ENCODE data around the gene COL27A1. TPM values are rescaled to one million over a fixed set of nuclear protein-coding genes. Genes with fewer than 3 reads are reported as not detected.

Gene COL27A1
- total and polyA plus RNA-seq, 2 experiments from 2014 or later: 10.5 to 18.0 TPM

DNA sequence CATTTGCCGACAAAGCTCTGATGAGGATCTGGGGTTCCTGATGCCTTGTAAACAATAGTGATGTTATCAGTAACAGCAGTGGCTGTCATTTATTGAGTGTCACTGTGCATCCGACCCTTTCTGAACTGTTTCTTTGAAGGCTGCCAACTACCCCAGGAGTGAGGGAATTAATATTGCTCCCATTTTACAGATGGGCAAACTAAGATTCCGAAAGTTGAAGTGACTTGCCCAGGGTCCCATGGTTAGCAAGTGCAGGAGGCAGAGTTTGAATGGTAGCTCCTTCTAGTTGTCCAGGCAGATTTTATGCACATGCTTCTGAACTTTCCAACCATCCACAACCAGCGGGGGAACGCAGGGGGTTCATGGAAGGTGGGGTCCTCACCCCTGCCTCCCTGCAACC is 81.9 kb downstream of the COL27A1 start:
- Histone ChIP-seq H3K9me2 (ENCODE audit: insufficient read depth) (no peaks in the 10 kb centered on the region), H3K27ac (ENCODE audit: low read depth) (no peak overlapping the region), H4K20me1 (replicated peaks; ENCODE audit: insufficient read depth) (no peaks in the 10 kb centered on the region), H3K4me3 (no peak overlapping the region), H2AFZ (no peak overlapping the region), H3K27me3 (ENCODE audit: insufficient read depth) (no peaks in the 10 kb centered on the region), H3K79me2 (replicated peaks; ENCODE audit: insufficient read depth) (no peaks in the 10 kb centered on the region), H3K36me3 (ENCODE audit: insufficient read depth) (no peaks in the 10 kb centered on the region), H3K4me1 (ENCODE audit: insufficient read depth) (no peaks in the 10 kb centered on the region), H3F3A (replicated peaks; ENCODE audit: low read depth) (no peaks in the 10 kb centered on the region), H3K4me2 (no peak overlapping the region)
- Mint-ChIP-seq H3K36me3 (ENCODE audit: low read depth) (no peaks in the 10 kb centered on the region), H3K4me3 (no peak overlapping the region), H3K27ac (no peak overlapping the region), H3K4me1 (peaks cover 23% of the 10 kb centered on the region), H3K9me3 (no peaks in the 10 kb centered on the region), H3K27me3 (ENCODE audit: insufficient read depth, low read depth, poor library complexity) (peaks cover 15% of the 10 kb centered on the region)
- TF ChIP-seq STAT1 (IDR thresholded peaks at IDR 0.05; ENCODE audit: unreplicated experiment): no peak
- TF ChIP-seq, protein P1, sequence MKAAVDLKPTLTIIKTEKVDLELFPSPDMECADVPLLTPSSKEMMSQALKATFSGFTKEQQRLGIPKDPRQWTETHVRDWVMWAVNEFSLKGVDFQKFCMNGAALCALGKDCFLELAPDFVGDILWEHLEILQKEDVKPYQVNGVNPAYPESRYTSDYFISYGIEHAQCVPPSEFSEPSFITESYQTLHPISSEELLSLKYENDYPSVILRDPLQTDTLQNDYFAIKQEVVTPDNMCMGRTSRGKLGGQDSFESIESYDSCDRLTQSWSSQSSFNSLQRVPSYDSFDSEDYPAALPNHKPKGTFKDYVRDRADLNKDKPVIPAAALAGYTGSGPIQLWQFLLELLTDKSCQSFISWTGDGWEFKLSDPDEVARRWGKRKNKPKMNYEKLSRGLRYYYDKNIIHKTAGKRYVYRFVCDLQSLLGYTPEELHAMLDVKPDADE (IDR thresholded peaks at IDR 0.05): no peak
- TF ChIP-seq ZNF331 (CRISPR knock-in tag; IDR thresholded peaks at IDR 0.05; ENCODE audit: low read depth): no peak
- ATAC-seq (no peak), DNase-seq (ENCODE audit: low spot score) (no peak)

DNA sequence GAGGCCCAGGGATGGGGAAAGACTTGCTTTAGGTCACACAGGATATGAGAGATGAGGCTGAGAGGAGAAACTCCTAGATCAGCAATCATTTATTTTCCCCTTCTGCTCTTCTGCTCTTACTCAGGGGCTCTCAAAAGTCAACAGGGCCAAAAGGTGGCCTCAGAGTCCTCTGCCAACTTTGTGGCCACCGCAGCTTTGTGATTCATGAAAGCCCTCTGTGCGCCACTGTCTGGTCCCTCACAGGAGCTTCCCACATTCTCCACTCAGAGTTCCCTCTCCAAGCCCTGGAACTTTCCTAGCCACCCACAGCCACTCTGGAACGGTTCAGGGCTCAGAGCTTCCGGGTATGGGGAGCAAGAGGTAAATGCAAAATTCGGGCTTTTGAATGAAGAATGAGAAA is 82.4 kb downstream of the COL27A1 start:
- Histone ChIP-seq H3K4me3 (no peak overlapping the region), H3K4me2 (no peak overlapping the region), H3K4me1 (ENCODE audit: insufficient read depth) (no peaks in the 10 kb centered on the region), H3K9me2 (ENCODE audit: insufficient read depth) (no peaks in the 10 kb centered on the region), H3K79me2 (replicated peaks; ENCODE audit: insufficient read depth) (no peaks in the 10 kb centered on the region), H2AFZ (no peak overlapping the region), H3F3A (replicated peaks; ENCODE audit: low read depth) (no peaks in the 10 kb centered on the region), H4K20me1 (replicated peaks; ENCODE audit: insufficient read depth) (no peaks in the 10 kb centered on the region), H3K27ac (ENCODE audit: low read depth) (no peak overlapping the region), H3K36me3 (ENCODE audit: insufficient read depth) (no peaks in the 10 kb centered on the region), H3K27me3 (ENCODE audit: insufficient read depth) (no peaks in the 10 kb centered on the region)
- Mint-ChIP-seq H3K27ac (no peak overlapping the region), H3K4me1 (peaks cover 23% of the 10 kb centered on the region), H3K27me3 (ENCODE audit: insufficient read depth, low read depth, poor library complexity) (peaks cover 12% of the 10 kb centered on the region), H3K4me3 (no peak overlapping the region), H3K9me3 (no peaks in the 10 kb centered on the region), H3K36me3 (ENCODE audit: low read depth) (no peaks in the 10 kb centered on the region)
- ATAC-seq: no peak
- DNase-seq (ENCODE audit: low spot score): no peak
- TF ChIP-seq EZH2 (IDR thresholded peaks at IDR 0.05; ENCODE audit: low read depth, unreplicated experiment) (no peak), POLR2AphosphoS5 (IDR thresholded peaks at IDR 0.05; ENCODE audit: low read depth) (no peak), ZNF114 (CRISPR knock-in tag; IDR thresholded peaks at IDR 0.05) (no peak), JUNB (IDR thresholded peaks at IDR 0.05; ENCODE audit: unreplicated experiment) (no peak), NANOG (IDR thresholded peaks at IDR 0.05; ENCODE audit: borderline replicate concordance) (no peak), CREB1 (CRISPR knock-in tag; IDR thresholded peaks at IDR 0.05; ENCODE audit: low read depth) (no peak), STAT1 (IDR thresholded peaks at IDR 0.05; ENCODE audit: unreplicated experiment) (no peak)
- TF ChIP-seq, protein P2, sequence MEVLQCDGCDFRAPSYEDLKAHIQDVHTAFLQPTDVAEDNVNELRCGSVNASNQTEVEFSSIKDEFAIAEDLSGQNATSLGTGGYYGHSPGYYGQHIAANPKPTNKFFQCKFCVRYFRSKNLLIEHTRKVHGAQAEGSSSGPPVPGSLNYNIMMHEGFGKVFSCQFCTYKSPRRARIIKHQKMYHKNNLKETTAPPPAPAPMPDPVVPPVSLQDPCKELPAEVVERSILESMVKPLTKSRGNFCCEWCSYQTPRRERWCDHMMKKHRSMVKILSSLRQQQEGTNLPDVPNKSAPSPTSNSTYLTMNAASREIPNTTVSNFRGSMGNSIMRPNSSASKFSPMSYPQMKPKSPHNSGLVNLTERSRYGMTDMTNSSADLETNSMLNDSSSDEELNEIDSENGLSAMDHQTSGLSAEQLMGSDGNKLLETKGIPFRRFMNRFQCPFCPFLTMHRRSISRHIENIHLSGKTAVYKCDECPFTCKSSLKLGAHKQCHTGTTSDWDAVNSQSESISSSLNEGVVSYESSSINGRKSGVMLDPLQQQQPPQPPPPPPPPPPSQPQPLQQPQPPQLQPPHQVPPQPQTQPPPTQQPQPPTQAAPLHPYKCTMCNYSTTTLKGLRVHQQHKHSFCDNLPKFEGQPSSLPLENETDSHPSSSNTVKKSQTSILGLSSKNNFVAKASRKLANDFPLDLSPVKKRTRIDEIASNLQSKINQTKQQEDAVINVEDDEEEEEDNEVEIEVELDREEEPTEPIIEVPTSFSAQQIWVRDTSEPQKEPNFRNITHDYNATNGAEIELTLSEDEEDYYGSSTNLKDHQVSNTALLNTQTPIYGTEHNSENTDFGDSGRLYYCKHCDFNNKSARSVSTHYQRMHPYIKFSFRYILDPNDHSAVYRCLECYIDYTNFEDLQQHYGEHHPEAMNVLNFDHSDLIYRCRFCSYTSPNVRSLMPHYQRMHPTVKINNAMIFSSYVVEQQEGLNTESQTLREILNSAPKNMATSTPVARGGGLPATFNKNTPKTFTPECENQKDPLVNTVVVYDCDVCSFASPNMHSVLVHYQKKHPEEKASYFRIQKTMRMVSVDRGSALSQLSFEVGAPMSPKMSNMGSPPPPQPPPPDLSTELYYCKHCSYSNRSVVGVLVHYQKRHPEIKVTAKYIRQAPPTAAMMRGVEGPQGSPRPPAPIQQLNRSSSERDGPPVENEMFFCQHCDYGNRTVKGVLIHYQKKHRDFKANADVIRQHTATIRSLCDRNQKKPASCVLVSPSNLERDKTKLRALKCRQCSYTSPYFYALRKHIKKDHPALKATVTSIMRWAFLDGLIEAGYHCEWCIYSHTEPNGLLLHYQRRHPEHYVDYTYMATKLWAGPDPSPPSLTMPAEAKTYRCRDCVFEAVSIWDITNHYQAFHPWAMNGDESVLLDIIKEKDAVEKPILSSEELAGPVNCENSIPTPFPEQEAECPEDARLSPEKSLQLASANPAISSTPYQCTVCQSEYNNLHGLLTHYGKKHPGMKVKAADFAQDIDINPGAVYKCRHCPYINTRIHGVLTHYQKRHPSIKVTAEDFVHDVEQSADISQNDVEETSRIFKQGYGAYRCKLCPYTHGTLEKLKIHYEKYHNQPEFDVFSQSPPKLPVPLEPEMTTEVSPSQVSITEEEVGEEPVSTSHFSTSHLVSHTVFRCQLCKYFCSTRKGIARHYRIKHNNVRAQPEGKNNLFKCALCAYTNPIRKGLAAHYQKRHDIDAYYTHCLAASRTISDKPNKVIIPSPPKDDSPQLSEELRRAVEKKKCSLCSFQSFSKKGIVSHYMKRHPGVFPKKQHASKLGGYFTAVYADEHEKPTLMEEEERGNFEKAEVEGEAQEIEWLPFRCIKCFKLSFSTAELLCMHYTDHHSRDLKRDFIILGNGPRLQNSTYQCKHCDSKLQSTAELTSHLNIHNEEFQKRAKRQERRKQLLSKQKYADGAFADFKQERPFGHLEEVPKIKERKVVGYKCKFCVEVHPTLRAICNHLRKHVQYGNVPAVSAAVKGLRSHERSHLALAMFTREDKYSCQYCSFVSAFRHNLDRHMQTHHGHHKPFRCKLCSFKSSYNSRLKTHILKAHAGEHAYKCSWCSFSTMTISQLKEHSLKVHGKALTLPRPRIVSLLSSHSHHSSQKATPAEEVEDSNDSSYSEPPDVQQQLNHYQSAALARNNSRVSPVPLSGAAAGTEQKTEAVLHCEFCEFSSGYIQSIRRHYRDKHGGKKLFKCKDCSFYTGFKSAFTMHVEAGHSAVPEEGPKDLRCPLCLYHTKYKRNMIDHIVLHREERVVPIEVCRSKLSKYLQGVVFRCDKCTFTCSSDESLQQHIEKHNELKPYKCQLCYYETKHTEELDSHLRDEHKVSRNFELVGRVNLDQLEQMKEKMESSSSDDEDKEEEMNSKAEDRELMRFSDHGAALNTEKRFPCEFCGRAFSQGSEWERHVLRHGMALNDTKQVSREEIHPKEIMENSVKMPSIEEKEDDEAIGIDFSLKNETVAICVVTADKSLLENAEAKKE (CRISPR knock-in tag; IDR thresholded peaks at IDR 0.05): no peak
- TF ChIP-seq, protein P3, sequence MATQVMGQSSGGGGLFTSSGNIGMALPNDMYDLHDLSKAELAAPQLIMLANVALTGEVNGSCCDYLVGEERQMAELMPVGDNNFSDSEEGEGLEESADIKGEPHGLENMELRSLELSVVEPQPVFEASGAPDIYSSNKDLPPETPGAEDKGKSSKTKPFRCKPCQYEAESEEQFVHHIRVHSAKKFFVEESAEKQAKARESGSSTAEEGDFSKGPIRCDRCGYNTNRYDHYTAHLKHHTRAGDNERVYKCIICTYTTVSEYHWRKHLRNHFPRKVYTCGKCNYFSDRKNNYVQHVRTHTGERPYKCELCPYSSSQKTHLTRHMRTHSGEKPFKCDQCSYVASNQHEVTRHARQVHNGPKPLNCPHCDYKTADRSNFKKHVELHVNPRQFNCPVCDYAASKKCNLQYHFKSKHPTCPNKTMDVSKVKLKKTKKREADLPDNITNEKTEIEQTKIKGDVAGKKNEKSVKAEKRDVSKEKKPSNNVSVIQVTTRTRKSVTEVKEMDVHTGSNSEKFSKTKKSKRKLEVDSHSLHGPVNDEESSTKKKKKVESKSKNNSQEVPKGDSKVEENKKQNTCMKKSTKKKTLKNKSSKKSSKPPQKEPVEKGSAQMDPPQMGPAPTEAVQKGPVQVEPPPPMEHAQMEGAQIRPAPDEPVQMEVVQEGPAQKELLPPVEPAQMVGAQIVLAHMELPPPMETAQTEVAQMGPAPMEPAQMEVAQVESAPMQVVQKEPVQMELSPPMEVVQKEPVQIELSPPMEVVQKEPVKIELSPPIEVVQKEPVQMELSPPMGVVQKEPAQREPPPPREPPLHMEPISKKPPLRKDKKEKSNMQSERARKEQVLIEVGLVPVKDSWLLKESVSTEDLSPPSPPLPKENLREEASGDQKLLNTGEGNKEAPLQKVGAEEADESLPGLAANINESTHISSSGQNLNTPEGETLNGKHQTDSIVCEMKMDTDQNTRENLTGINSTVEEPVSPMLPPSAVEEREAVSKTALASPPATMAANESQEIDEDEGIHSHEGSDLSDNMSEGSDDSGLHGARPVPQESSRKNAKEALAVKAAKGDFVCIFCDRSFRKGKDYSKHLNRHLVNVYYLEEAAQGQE (IDR thresholded peaks at IDR 0.05; ENCODE audit: unreplicated experiment): no peak
- TF ChIP-seq, protein P1 (IDR thresholded peaks at IDR 0.05): no peak

Measured in GM23338 (cell line).